ENCODE results near the gene MRTFB.
A peak's percentile ranks its signal among the peaks of the same experiment; 100 is the strongest.

Gene MRTFB

GRCh38 chr16:14242769-14243168 is 171.7 kb downstream of the MRTFB start:
- no peak for DNase-seq

- no peak for DNase-seq
Measured at GRCh38 chr16:14244196-14245010, 173.3 kb downstream of the MRTFB start.

GRCh38 chr16:14248791-14249190 is 177.7 kb downstream of the MRTFB start:
- DNase-seq: no peak

- peak; percentile 58 for DNase-seq
Measured at GRCh38 chr16:14249291-14250032, 178.3 kb downstream of the MRTFB start.

GRCh38 chr16:14251419-14251818 is 180.3 kb downstream of the MRTFB start:
- no peak for DNase-seq

- DNase-seq: no peak
Measured at GRCh38 chr16:14252860-14253259, 181.7 kb downstream of the MRTFB start.

- no peak for DNase-seq
Measured at GRCh38 chr16:14263011-14263410, 191.9 kb downstream of the MRTFB start.

- DNase-seq: no peak
Measured at GRCh38 chr16:14263769-14264168, 192.7 kb downstream of the MRTFB start.

GRCh38 chr16:14264327-14264943 is 193.3 kb downstream of the MRTFB start:
- DNase-seq: no peak

- no peak for DNase-seq
Measured at GRCh38 chr16:14268073-14268472, 197.0 kb downstream of the MRTFB start.

- DNase-seq: no peak
Measured at GRCh38 chr16:14275934-14276333, 204.8 kb downstream of the MRTFB start.

- no peak for DNase-seq
Measured at GRCh38 chr16:14278749-14279148, 207.6 kb downstream of the MRTFB start.

- no peak for DNase-seq
Measured at GRCh38 chr16:14280541-14280940, 209.4 kb downstream of the MRTFB start.

GRCh38 chr16:14283786-14284185 is 212.7 kb downstream of the MRTFB start:
- DNase-seq: no peak

GRCh38 chr16:14284371-14284770 is 213.3 kb downstream of the MRTFB start:
- no peak for DNase-seq

GRCh38 chr16:14284930-14285512 is 213.9 kb downstream of the MRTFB start:
- no peak for DNase-seq

GRCh38 chr16:14285513-14286367 is 214.6 kb downstream of the MRTFB start:
- peak; percentile 95 for DNase-seq

GRCh38 chr16:14286368-14287230 is 215.5 kb downstream of the MRTFB start:
- peak; percentile 70 for DNase-seq

GRCh38 chr16:14289692-14290340 is 218.7 kb downstream of the MRTFB start:
- DNase-seq: peak; percentile 56

GRCh38 chr16:14291286-14291685 is 220.2 kb downstream of the MRTFB start:
- no peak for DNase-seq
